ENCODE results near the gene SFXN2. TPM values are rescaled to one million over a fixed set of nuclear protein-coding genes. Genes with fewer than 3 reads are reported as not detected.
"Not testable (repeated sequence)": the region's sequence is repeated elsewhere in the genome, so short reads cannot be mapped to it uniquely, and the experiment has no call there.

Gene SFXN2
- total RNA-seq, 1 donor from 2014 or later, result 39.5 TPM

DNA sequence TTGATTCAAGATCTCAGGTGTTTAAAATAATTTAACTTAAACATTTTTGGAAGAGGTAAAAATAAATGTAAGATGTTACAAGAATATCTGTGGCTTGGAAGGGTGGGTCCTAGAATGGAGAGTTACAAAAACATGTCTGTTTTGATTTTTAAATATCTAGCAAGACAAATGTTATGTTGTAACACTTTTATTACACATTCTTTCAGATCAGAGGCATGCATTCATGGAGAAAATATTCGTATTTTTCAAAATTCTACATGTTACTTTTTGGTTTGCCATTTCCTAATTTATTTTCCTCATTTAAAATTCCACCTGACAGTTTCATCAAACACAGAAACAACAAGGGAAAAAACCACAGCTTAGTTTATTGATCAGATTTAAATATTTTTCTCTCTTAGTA is 39.3 kb downstream of the SFXN2 start:
- no peaks in the 10 kb centered on the region for H3K9me3 Mint-ChIP-seq
- no peaks in the 10 kb centered on the region for H3K27me3 Mint-ChIP-seq (ENCODE audit: insufficient read depth)
- peaks cover 10% of the 10 kb centered on the region for H3K36me3 Mint-ChIP-seq (ENCODE audit: low read depth)
- no peak overlapping the region for H3K27ac Mint-ChIP-seq
- H3K4me3 Mint-ChIP-seq, result no peak overlapping the region
- intact Hi-C loops (cut with micrococcal nuclease), result no loop called here
- peaks cover 29% of the 10 kb centered on the region for H3K4me1 Mint-ChIP-seq (ENCODE audit: low read depth)
- DNase-seq (ENCODE audit: low spot score), result no peak

DNA sequence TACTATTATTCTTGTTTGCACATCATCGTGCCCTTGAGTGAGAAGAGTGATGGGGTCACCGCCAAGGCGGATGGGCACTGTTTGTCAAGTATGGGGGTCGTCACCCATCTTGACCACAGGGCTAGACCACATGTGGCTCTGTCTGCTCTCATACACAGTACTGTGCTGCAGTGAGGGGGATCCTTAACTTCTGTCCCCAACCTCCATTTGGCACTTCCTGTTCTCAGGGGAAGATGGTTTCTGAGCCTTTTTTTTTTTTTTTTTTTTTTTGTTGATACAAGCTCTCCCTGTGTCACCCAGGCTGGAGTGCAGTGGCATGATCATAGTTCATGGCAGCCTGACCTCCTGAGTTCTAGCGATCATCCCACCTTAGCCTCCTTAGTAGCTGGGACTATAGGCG is 42.9 kb downstream of the SFXN2 start:
- H3K27ac Mint-ChIP-seq, result no peak overlapping the region
- H3K4me3 Mint-ChIP-seq, result no peak overlapping the region

DNA sequence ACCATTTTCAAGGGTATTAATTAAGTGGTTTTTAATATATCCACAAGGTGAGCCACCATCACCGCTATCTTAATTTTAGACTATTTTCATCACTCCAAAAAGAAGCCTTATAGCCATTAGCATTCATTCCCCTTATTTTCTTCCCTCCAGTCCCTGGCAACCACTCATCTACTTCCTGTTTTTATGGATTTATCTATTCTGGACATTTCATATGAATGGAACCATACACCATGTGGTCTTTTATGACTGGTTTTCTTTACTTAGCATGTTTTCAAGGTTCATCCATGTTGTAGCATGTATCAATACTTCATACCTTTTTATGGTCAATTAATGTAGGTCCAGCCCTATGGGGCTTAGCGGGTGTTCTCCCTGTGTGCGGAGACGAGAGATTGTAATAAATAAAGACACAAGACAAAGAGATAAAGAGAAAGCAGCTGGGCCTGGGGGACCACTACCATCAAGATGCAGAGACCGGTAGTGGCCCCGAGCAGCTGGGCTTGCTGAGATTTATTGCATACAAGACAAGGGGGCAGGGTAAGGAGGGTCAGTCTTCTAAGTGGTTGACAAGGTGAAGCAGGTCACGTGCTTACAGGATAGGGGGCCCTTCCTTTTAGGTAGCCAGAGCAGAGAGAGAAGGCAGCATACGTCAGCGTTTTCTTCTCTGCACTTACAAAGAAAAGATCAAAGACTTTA is 44.0 kb downstream of the SFXN2 start:
- no peak for DNase-seq (ENCODE audit: low spot score)
- H3K9me3 Mint-ChIP-seq, result no peaks in the 10 kb centered on the region
- no peak overlapping the region for H3K27ac Mint-ChIP-seq
- no peak overlapping the region for H3K4me3 Mint-ChIP-seq
- peaks cover 13% of the 10 kb centered on the region for H3K4me1 Mint-ChIP-seq (ENCODE audit: low read depth)
- peaks cover 13% of the 10 kb centered on the region for H3K36me3 Mint-ChIP-seq (ENCODE audit: low read depth)
- intact Hi-C loops (cut with micrococcal nuclease), result no loop called here
- H3K27me3 Mint-ChIP-seq (ENCODE audit: insufficient read depth), result no peaks in the 10 kb centered on the region

More for the DNA sequence above, 42.9 kb downstream of the SFXN2 start:
- no peak for DNase-seq (ENCODE audit: low spot score)
- no peaks in the 10 kb centered on the region for H3K27me3 Mint-ChIP-seq (ENCODE audit: insufficient read depth)
- H3K4me1 Mint-ChIP-seq (ENCODE audit: low read depth), result peaks cover 24% of the 10 kb centered on the region
- peaks cover 9% of the 10 kb centered on the region for H3K36me3 Mint-ChIP-seq (ENCODE audit: low read depth)
- intact Hi-C loops (cut with micrococcal nuclease), result no loop called here
- no peaks in the 10 kb centered on the region for H3K9me3 Mint-ChIP-seq

DNA sequence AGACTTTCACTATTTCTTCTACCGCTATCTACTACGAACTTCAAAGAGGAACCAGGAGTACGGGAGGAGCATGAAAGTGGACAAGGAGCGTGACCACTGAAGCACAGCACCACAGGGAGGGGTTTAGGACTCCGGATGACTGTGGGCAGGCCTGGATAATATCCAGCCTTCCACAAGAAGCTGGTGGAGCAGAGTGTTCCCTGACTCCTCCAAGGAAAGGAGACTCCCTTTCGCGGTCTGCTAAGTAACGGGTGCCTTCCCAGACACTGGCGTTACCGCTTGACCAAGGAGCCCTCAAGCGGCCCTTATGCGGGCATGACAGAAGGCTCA is 44.5 kb downstream of the SFXN2 start:
- H3K4me3 Mint-ChIP-seq; H3K27ac Mint-ChIP-seq; H3K9me3 Mint-ChIP-seq; intact Hi-C loops (cut with micrococcal nuclease); H3K4me1 Mint-ChIP-seq (ENCODE audit: low read depth); DNase-seq (ENCODE audit: low spot score); H3K27me3 Mint-ChIP-seq (ENCODE audit: insufficient read depth): not testable (repeated sequence)
- peaks cover 14% of the 10 kb centered on the region for H3K36me3 Mint-ChIP-seq (ENCODE audit: low read depth)

DNA sequence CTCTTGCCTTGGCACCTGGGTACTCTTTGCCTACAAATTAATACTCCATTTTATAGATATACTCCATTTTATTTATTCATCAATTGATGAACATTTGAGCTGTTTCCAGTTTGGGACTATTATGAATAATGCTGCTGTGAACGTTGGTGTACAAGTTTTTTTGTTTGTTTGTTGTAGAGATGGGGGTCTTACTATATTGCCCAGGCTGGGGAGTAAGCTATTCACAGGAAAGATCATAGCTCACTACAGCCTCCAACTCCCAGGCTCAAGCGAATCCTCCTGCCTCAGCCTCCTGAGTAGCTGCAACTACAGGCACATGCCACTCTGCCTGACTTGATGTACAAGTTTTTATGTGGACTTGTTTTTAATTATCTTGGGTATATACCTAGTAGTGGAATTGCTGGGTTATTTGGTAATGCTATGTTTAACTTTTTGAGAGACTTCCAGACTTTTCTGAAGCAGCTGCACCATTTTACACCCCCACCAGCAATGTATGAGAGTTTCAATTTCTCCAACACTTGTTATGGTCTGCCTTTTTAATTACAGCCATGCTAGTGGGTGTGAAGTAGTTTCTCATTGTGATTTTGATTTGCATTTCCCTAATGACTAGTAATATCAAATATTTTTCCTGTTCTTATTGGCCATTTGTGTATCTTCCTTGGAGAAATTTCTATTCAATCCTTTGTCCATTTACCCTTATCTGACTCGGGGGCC is 45.2 kb downstream of the SFXN2 start:
- Mint-ChIP-seq H3K27ac (no peak overlapping the region), H3K27me3 (ENCODE audit: insufficient read depth) (no peaks in the 10 kb centered on the region), H3K4me1 (ENCODE audit: low read depth) (peaks cover 15% of the 10 kb centered on the region), H3K4me3 (no peak overlapping the region), H3K36me3 (ENCODE audit: low read depth) (peaks cover 20% of the 10 kb centered on the region), H3K9me3 (no peaks in the 10 kb centered on the region)
- intact Hi-C loops (cut with micrococcal nuclease), result no loop called here
- DNase-seq (ENCODE audit: low spot score), result no peak

DNA sequence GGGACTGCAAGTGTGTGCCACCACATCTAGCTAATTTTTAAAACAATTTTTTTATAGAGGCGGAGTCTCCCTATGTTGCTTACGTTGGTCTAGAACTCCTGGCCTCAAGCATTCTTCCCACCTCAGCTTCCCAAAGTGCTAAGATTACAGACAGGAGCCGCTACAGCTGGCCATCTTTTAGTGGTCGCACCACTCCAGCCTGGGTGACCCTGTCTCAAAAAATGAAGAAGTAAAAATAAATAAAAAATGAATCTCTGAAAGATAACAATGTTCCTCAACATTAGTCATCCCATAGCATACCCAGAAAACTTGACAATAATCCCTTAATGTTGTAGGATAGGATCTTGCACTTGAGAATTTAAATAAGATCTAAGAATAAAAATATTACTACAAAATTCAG is 47.5 kb downstream of the SFXN2 start:
- intact Hi-C loops (cut with micrococcal nuclease), result no loop called here
- Mint-ChIP-seq H3K36me3 (ENCODE audit: low read depth) (peaks cover 26% of the 10 kb centered on the region), H3K27me3 (ENCODE audit: insufficient read depth) (no peaks in the 10 kb centered on the region), H3K9me3 (no peaks in the 10 kb centered on the region), H3K4me3 (no peak overlapping the region), H3K4me1 (ENCODE audit: low read depth) (peaks cover 20% of the 10 kb centered on the region), H3K27ac (no peak overlapping the region)
- DNase-seq (ENCODE audit: low spot score), result no peak

DNA sequence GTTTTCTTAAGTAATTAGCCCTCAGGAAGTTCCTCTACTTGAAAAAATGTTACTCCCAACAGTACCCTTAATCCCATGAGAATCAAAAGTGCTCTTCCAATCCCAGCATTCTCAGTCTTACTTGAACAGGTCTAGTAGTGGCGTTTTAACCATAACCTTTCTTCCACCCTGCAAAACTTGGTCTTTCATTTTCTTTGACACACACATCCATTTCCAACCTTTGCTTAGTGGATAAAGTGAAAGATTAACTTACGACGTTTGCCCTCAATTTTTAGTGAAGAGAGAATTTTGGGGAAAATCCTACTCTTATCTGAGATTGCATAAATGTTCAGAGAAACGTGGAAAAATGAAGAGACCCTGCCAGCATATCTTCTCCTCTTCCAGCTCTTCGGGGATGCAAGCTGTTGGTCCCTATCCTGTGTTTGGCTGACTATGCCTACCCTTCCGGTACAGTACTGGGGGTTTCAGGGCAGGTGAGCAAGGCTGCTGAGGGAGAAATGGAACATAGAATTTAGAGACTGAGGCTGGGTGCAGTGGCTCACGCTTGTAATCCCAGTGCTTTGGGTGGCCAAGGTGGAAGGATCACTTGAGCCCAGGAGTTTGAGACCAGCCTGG is 48.1 kb downstream of the SFXN2 start:
- DNase-seq (ENCODE audit: low spot score), result no peak
- intact Hi-C loops (cut with micrococcal nuclease), result no loop called here

DNA sequence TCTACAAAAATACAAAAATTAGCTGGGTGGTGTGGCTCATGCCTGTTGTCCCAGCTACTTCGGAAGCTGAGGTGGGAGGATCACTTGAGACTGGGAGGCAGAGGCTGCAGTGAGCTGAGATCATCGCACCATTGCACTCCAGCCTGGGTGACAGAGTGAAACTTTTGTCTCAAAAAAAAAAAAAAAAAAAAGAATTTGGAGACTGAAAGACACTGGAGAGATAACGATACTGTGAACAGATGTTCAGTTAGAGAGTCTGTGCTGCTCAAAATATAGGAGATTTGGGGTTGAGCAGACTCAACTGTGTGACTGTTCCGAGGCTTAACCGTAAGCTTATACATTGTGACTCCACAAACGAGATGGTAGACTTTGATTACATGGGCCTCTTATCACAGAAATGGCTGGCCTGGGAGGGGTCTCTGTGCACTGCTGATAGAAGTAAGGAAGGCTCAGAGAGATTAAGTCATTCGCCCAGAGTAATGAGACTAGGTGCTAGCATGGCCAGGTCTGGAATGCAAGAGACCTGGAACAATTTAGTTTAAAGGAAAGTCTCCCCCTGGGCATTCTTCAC is 48.7 kb downstream of the SFXN2 start:
- intact Hi-C loops (cut with micrococcal nuclease), result no loop called here

More for the DNA sequence above, 48.1 kb downstream of the SFXN2 start:
- H3K27ac Mint-ChIP-seq, result no peak overlapping the region
- H3K9me3 Mint-ChIP-seq, result no peaks in the 10 kb centered on the region
- peaks cover 25% of the 10 kb centered on the region for H3K4me1 Mint-ChIP-seq (ENCODE audit: low read depth)
- no peak overlapping the region for H3K4me3 Mint-ChIP-seq
- H3K36me3 Mint-ChIP-seq (ENCODE audit: low read depth), result peaks cover 25% of the 10 kb centered on the region
- H3K27me3 Mint-ChIP-seq (ENCODE audit: insufficient read depth), result no peaks in the 10 kb centered on the region

DNA sequence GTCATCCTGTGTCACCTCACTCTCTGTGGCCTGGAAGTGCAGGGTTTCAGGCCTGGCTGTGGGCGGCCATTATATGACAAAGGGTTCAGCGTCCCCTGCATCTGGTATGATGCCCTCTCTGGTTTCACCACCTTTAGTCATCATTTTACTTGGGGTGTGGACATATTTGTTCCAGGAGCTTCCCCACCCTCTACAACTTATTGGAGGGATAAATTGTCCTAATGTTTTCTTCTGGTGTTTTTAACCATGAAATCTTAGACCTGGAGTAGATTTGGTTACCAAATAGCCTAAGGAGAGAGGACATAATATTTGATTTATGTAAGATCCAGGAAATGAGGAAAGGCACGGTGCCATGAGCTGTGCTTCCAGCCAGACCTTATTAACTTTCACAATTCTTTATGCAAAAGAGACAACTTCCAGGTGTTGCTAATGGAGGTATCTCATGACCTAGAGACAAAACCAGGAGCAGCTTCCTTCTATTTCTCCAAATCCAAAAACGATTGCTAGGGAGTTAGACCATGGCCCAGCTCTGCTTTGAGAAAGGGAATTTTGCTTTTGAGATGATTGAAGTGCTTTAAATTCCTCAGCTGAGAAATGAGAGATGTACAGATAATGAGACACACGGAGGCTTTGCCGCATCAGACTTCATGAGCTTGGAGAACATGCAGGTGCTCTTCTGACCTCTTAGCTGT is 50.2 kb downstream of the SFXN2 start:
- Mint-ChIP-seq H3K4me3 (no peak overlapping the region), H3K27me3 (ENCODE audit: insufficient read depth) (no peaks in the 10 kb centered on the region), H3K36me3 (ENCODE audit: low read depth) (peaks cover 21% of the 10 kb centered on the region), H3K4me1 (ENCODE audit: low read depth) (peaks cover 28% of the 10 kb centered on the region), H3K9me3 (no peaks in the 10 kb centered on the region), H3K27ac (no peak overlapping the region)
- intact Hi-C loops (cut with micrococcal nuclease), result loop anchor here (5.0 kb wide), 1 partner anchor 43 kb away; no protein-coding TSS in a partner anchor
- no peak for DNase-seq (ENCODE audit: low spot score)

More for the DNA sequence above, 48.7 kb downstream of the SFXN2 start:
- Mint-ChIP-seq H3K9me3 (no peaks in the 10 kb centered on the region), H3K4me3 (no peak overlapping the region), H3K27ac (no peak overlapping the region), H3K27me3 (ENCODE audit: insufficient read depth) (no peaks in the 10 kb centered on the region), H3K4me1 (ENCODE audit: low read depth) (peaks cover 29% of the 10 kb centered on the region), H3K36me3 (ENCODE audit: low read depth) (peaks cover 25% of the 10 kb centered on the region)
- no peak for DNase-seq (ENCODE audit: low spot score)

DNA sequence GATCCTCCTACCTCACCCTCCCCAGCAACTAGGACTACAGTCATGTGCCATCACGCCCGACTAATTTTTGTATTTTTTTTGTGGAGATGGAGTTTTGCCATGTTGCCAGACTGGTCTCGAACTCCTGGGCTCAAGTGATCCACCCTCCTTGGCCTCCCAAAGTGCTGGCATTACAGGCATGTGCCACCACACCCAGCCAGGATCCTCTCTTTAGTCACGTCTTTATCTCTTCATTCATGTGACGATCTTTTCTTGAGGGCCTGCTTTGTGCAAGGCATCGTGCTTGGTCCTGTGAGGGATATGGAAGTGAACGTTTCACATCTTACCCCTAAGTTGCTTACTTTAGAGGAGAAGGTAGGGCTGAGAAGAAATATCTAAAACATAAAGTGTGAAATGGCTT is 50.9 kb downstream of the SFXN2 start:
- peaks cover 35% of the 10 kb centered on the region for H3K4me1 Mint-ChIP-seq (ENCODE audit: low read depth)
- no peaks in the 10 kb centered on the region for H3K27me3 Mint-ChIP-seq (ENCODE audit: insufficient read depth)
- no peaks in the 10 kb centered on the region for H3K9me3 Mint-ChIP-seq
- H3K4me3 Mint-ChIP-seq, result no peak overlapping the region
- intact Hi-C loops (cut with micrococcal nuclease), result loop anchor here (5.0 kb wide), 1 partner anchor 42 kb away; no protein-coding TSS in a partner anchor
- peaks cover 21% of the 10 kb centered on the region for H3K36me3 Mint-ChIP-seq (ENCODE audit: low read depth)
- no peak overlapping the region for H3K27ac Mint-ChIP-seq
- DNase-seq (ENCODE audit: low spot score), result no peak

DNA sequence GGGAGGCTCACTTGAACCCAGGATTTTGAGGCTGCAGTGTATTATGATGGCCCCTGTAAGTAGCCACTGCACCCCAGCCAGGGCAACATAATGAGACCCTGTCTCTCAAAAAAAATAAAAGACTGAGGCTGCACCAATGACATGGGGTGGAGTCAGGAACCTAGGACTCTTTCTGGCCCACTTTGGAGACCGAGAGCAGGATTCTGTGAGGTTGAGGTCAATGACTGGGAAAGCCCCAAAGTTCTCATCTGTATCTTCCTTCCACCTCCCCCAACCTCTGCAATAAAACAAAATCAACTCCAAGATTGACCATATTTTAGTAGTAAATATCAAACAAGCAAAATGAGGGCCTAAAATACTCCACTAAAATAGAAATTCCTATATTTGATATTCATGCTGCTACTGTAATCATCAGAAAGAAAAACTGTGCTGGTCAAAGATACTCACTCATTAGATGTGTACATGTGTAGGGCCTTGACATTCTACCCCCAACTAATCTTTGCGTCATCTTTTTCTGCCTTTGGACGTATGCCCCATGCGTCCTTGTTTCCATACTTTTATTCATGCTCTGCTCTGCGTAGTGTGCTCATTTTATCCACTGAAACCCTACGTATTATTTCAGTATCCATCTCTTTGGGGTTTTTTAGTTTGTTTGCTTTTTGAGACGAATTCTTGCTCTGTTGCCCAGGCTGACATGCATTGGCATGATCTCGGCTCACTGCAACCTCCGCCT is 53.2 kb downstream of the SFXN2 start:
- no peaks in the 10 kb centered on the region for H3K9me3 Mint-ChIP-seq
- H3K36me3 Mint-ChIP-seq (ENCODE audit: low read depth), result peaks cover 14% of the 10 kb centered on the region
- H3K4me1 Mint-ChIP-seq (ENCODE audit: low read depth), result peaks cover 44% of the 10 kb centered on the region
- peak overlapping the region; percentile 8 for H3K27ac Mint-ChIP-seq
- DNase-seq (ENCODE audit: low spot score), result no peak
- no peak overlapping the region for H3K4me3 Mint-ChIP-seq
- intact Hi-C loops (cut with micrococcal nuclease), result loop anchor here (5.0 kb wide), 1 partner anchor 40 kb away; no protein-coding TSS in a partner anchor
- no peaks in the 10 kb centered on the region for H3K27me3 Mint-ChIP-seq (ENCODE audit: insufficient read depth)
